T-helper 1 cell treated with Interleukin-12 subunit alpha and Interleukin-12 subunit beta and Interleukin-4 antibody, amounts not matched to agents 30 ng/mL and 1 ng/mL, for 36 hours (primary cell): ENCODE results near the gene FOXJ3. TPM values are rescaled to one million over a fixed set of nuclear protein-coding genes. Genes with fewer than 3 reads are reported as not detected.

Experiments used
- intact Hi-C: fragments of 100-400 bp; cut with micrococcal nuclease; formaldehyde crosslinking; loops from one replicate; pipeline ENCODE4 v1.15.1; 2024
- total RNA-seq: library from RNA; stranded (reverse); gene quantifications from 2 replicates; pipeline ENCODE4 v1.2.3, GENCODE V29; 2022

The FOXJ3 gene
- total RNA-seq, 1 donor from 2014 or later = 56.0 TPM

DNA sequence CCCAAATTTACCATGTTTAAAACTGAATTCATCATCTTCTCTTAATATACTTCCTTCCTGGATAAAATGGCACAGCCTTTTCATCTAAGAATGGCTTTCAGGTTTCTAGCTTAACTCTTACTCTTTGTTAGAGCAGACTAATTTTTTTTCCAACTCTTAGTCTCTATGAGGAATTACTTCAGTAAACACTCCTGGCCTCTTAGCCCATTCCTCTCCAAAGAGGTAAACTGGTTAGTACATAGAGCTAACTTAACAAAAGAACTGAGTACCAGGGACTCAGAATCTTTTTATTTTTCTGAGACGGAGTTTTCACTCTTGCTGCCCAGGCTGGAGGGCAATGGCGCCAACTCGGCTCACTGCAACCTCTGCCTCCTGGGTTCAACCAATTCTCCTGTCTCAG, 21.1 kb downstream of the FOXJ3 start:
- intact Hi-C loops = no loop called here

- intact Hi-C loops = no loop called here
Observed at GRCh38 chr1:42312576-42313212, 22.3 kb downstream of the FOXJ3 start.

- intact Hi-C loops = no loop called here
Observed at GRCh38 chr1:42311897-42312296, 23.1 kb downstream of the FOXJ3 start.

- intact Hi-C loops = no loop called here
Observed at GRCh38 chr1:42311138-42311537, 23.9 kb downstream of the FOXJ3 start.

DNA sequence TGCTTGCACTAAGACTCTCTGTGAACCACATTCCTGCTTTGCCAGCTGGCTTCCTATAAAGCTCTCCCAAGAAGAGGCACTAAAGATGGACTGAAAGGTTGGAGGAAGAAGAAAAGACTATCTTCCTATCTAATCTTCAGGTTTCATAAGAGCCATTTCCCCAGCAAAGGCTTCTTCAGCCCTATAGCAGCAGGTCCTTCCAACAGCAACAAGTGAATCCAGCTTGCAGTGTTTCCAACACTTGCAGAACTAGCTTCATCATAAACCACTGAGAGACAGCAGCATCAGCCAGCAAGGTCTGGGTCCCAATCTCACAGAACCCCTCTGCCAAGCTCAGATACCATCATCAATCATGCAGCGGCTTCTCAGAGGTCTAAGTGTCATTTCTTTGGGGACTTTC, 28.1 kb downstream of the FOXJ3 start:
- intact Hi-C loops = no loop called here

- intact Hi-C loops = no loop called here
Observed at GRCh38 chr1:42305639-42306038, 29.4 kb downstream of the FOXJ3 start.

- intact Hi-C loops = no loop called here
Observed at GRCh38 chr1:42302034-42302433, 33.0 kb downstream of the FOXJ3 start.

GRCh38 chr1:42298520-42298919, 36.5 kb downstream of the FOXJ3 start:
- intact Hi-C loops = no loop called here

DNA sequence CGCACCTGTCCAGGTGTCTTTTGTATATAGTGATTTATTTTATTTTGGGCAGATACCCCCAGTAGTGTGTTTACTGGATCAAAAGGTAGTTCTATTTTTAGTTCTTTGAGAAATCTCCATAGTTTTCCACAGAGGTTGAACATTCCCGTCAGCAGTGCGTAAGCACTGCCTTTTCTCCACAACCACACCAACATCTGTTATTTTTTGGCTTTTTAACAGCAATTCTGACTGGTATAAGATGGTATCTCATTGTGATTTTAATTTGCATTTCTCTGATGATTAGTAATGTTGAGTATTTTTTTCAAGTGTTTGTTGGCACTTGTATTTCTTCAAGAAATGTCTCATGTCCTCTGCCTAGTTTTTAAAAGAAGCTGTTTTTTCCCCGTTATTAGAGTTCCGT, 39.2 kb downstream of the FOXJ3 start:
- intact Hi-C loops = no loop called here

DNA sequence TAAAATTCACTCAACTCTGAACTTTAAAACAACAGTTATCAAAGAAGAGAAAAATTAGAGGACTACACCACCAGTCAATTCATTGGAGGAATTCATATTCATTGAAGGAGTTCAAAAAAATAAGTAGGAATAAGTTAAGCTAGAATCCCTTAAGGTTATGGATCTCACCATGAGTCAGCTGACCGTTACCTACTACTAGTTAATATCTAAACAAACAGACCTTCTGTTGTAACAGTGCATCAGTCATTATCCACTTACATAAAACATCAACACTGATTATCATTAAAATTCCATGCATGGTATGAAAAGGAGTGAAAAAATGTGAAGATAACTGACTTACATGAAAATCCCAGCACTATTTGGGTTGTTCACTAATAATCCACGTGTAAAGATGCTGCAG, 44.9 kb downstream of the FOXJ3 start:
- intact Hi-C loops = no loop called here

DNA sequence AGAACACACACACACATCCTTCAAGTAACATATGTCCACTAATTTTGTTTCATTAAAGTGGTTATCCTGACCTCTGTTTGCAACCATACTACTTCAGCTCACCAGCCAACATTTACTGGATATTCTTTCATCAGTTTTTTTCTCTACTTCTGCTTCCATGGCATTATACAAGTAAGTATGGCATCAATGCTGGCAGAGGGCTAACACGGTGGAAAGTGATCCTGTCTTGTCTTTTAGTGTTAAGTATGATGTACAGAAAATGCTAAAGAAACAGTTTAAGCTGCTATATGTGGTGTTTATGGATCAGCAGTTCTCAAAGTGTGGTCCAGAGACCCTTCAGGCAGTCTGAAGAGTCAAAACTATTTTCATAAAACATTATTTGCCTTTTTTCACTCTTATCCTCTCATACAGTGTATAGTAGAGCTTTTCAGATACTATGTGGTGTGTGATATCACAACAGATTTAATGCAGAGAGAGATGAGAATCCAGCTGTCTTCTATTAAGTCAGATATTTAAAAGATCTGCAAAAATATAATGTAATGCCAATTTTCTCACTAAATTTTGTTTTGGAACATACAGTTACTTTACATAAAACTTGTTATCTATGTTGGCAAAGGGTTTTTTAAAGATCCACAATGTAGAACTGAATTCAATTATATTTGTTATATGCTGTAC, 46.6 kb downstream of the FOXJ3 start:
- intact Hi-C loops = no loop called here

DNA sequence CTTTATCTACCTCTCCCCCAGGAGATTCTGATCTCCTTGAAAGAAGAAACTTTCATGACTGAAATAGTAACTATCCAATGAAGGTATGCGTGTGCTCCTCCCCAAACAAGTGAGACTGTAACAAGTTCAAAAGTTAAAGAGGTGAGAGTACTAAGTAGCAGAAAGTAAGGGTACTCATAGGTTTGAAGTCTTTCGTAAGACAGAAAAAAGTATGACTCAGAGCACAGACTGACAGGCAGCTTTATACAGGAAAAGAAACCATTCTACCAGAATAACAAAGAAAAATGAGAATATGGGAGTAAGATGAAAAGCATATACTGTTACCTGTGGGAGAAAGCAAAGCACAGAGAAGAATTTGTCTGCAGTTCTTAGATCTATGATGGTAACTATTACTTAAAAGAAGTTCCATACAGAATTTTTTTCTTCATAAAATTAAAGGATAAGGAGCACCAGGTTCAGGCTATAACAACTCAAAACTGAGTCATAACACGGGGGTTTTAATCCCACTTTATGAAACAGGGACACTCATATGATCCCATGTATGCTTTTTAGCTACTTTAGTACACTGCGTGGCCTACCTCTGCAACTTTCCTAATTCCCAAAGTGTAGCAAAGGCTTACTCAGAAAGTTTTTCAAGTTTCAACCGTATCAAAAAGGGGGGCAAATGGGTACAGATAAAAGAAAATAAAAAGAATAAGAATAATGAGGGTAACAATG, 52.0 kb downstream of the FOXJ3 start:
- intact Hi-C loops = no loop called here

DNA sequence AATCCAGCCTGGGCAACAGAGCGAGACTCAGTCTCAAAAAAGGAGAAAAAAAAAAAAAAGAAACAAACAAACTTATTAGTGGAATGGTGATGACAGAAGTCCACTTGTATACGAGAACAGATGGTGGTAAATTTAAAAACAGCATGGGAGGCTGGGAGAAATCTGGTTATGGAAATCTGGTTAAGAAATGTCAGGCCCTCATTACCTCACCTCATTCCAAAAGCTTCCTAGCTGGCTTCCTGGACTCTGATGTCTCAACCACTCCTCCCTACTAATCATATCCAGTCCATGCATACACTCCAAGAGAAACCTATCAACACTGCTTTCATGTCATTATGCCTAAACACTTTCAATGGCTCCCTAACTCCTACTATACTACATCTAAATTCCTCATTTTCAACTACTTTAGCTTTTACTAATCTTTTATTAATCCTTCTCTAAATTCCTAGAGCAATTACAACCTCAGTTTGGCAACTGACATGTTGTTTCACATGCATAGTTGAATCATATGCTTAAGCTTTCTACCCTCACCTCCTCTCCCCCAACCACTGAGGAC, 52.9 kb downstream of the FOXJ3 start:
- intact Hi-C loops = no loop called here

GRCh38 chr1:42280821-42281220, 54.2 kb downstream of the FOXJ3 start:
- intact Hi-C loops = no loop called here

GRCh38 chr1:42279055-42279454, 56.0 kb downstream of the FOXJ3 start:
- intact Hi-C loops = no loop called here

DNA sequence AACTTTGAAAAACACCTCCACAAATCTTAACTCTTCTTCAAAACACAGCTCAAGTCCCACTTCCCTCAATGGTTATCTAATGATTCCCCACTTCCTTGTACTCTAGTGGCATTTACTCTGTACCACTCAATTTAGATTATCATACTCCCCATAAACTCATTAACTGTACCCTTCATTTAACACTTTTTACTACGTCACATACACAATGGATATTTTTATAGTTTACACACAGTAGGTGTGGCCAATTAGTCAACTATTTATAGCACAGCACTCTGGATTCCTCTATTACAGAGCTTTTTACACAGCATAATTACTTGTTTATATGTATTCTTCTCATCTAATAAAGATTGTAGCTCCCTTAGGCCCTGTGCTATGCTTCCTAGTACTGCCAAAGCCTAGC, 62.1 kb downstream of the FOXJ3 start:
- intact Hi-C loops = no loop called here

DNA sequence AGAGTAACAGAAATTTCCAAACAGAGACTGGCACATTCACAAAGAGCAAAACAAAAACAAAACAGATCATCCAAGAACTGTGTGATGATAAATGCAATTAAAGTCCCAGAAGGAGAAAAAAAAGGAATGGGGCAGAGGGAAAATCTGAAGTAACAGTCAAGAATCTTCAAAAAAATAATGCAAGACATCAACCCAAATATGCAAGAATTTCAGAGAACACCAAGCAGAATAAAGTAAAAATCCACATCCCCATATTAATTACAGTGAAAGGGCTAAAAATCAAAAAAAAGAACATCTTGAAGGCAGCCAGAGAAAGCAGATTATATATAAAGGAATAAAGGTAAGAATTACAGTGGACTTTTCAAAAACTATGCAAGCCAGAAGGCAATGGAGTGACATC, 67.1 kb downstream of the FOXJ3 start:
- intact Hi-C loops = no loop called here

DNA sequence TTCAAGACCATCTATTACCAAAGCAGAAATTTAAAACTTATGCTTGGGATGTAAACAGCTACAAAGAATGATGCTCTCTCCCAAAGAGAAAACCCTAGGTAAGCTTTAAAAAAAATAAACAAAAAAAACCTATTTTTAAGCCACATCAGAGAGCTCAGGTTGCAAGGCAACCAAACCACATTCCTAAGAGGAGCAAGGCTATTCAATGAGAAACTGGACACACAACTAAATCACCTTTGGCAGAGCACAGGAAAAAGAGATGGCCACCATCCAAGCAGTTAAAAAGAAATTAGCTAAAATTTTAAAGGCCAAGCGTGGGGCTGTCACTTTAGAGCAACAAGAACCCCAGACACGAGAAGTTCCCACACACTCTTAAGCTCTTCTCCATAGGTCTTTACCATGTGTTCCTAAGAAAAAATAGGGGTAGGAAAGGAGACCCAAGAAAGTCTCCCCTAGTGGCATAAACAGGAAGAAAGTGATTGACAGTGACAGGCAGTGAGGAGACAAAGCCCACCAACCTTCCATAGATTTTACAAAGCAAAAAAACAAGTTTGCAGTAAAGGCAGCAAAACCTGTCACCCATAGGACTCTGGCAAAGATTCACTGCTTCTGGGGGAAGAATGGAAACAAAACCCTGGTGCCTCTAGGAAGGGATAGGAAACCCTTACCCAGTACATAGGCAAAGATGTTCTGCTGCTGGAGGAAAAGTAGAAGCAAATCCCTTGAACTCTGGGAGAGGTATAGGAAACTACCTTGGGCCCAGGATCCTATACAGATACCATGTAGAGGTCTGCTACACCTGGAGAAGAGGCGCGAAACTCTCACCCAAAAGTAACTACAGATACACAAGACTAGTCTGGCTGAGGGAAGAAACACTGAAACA, 68.5 kb downstream of the FOXJ3 start:
- intact Hi-C loops = no loop called here

DNA sequence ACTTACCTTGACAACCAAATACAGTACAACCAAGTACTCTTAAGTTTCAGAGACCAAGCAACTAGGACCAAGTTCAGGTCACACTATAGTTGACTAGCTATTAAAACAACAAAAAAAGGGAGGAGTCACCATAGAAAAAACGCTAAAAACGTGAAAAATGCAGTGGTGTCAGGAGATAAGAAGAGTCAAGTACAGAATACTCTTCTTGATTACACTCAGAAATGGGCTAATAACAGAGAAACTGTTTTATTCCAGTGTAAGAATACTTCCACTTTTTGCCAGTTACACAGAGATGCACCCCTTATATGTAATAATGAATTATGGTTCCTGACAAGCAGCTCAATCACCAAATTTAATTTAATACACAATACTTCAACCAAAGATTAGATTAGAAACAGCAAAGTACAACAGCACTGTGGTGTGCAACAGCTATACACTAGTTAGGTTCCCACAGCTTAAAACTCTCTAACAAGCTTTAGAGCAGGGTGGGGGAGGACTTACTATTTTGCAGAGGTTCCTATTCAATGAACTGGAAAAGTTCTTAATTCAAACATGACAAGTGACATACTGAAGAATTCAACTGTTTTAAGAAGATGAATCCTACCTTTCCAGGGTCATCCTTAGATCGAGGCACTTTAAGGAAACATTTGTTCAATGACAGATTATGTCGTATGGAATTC, 70.4 kb downstream of the FOXJ3 start:
- intact Hi-C loops = no loop called here

DNA sequence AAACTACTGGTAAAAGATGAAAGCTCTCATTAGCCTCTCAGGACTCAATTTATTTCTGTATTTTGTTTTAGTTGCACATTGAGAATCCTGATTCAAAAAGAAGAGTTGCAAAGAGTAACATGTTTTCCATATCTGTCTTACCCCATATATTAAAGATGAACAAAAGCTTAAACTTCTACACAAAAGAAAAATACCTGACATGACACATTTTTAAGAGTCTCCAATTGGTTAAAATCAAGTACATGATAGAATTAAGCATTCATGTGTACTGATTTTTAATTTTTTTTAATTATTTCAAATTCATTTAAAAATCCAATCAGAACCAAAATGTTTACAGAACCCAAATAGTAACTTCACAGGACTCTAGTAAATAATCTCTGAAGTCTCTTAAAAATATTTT, 72.0 kb downstream of the FOXJ3 start:
- intact Hi-C loops = no loop called here
